GM12878 (cell line): ENCODE data around the gene CCDC110. TPM values are rescaled to one million over a fixed set of nuclear protein-coding genes. Genes with fewer than 3 reads are reported as not detected.

ENCODE experiments used
- ATAC-seq: fragments of 200-7000 bp; cut with Tn5 transposase; 3 replicates; pipeline ENCODE4 v1.9.1; 2020; ENCODE audit warnings: mild to moderate bottlenecking, moderate library complexity
- BruUV-seq: library from RNA; stranded (reverse); fragments of 400-500 nt; replicated peaks from 2 replicates; lab custom pipeline; 2021; lab: Mats Ljungman, UMichigan
- CTCF ChIA-PET: fragments of 300-600 bp; sonication (Branson Sonifier 250); formaldehyde crosslinking; extraction: SDS; loops from one replicate; lab custom pipeline; 2021; ENCODE audit warnings: inconsistent platforms; lab: Yijun Ruan, JAX
- POLR2A ChIA-PET: fragments of 350-600 bp; formaldehyde crosslinking; extraction: SDS; loops from one replicate; lab custom pipeline; 2021; ENCODE audit warnings: inconsistent platforms; lab: Charles Lee
- RAD21 ChIA-PET: fragments of 300-600 bp; sonication (Branson Sonifier 250); formaldehyde crosslinking; loops from one replicate; lab custom pipeline; 2023; ENCODE audit warnings: antibody characterized with exemption; ENCODE audit not compliant: unreplicated experiment; lab: Charles Lee
- SMC1A ChIA-PET: fragments of 300-600 bp; sonication (Branson Sonifier 250); formaldehyde crosslinking; loops from one replicate; lab custom pipeline; 2023; ENCODE audit not compliant: unreplicated experiment, uncharacterized antibody; lab: Charles Lee
- DNase-seq: peaks from one replicate; pipeline ENCODE4 v3.0.0-alpha.2; 2011; ENCODE audit warnings: low read depth, low spot score
- FAIRE-seq: peaks from 3 replicates; lab custom pipeline; 2011; peaks lifted over from hg19 to GRCh38; lab: Jason Lieb, UNC
- H2AFZ ChIP-seq: 2 replicates; pipeline ENCODE4 v1.6.0; 2011; ENCODE audit warnings: low read depth, low read length, control low read depth; ENCODE audit not compliant: control insufficient read depth
- H3K27ac ChIP-seq: 2 replicates; pipeline ENCODE4 v1.5.1; 2011; ENCODE audit warnings: control low read depth; ENCODE audit not compliant: control insufficient read depth, insufficient read depth
- H3K27me3 ChIP-seq, 2 experiments: replicated peaks in 1 of 2; 2 replicates each; pipeline versions ENCODE4 v1.6.0 to v1.6.1; 2011; ENCODE audit warnings: low read length in 1 of 2; ENCODE audit not compliant: control insufficient read depth in 2 of 2, insufficient read depth in 2 of 2
- H3K36me3 ChIP-seq, 2 experiments: 2 replicates each; pipeline ENCODE4 v1.5.1; 2011; ENCODE audit warnings: low read length in 1 of 2; ENCODE audit not compliant: control insufficient read depth in 2 of 2, insufficient read depth in 2 of 2
- H3K4me1 ChIP-seq: 2 replicates; pipeline ENCODE4 v1.6.1; 2011; ENCODE audit warnings: mild to moderate bottlenecking, low read length, moderate library complexity, mixed read lengths; ENCODE audit not compliant: control insufficient read depth, insufficient read depth
- H3K4me2 ChIP-seq: 2 replicates; pipeline ENCODE4 v1.6.0; 2011; ENCODE audit warnings: control low read depth; ENCODE audit not compliant: control insufficient read depth, insufficient read depth
- H3K4me3 ChIP-seq: fragments of 200-600 bp; sonication (generic); 2 replicates; pipeline ENCODE4 v1.5.1; 2016
- H3K79me2 ChIP-seq: 2 replicates; pipeline ENCODE4 v1.6.0; 2011; ENCODE audit warnings: low read length; ENCODE audit not compliant: control insufficient read depth, insufficient read depth
- H3K9ac ChIP-seq: 2 replicates; pipeline ENCODE4 v1.8.0; 2011; ENCODE audit warnings: low read length, control low read depth, mixed read lengths; ENCODE audit not compliant: control insufficient read depth, insufficient read depth
- H3K9me3 ChIP-seq: replicated peaks from 3 replicates; pipeline ENCODE4 v1.5.1; 2011; ENCODE audit warnings: mild to moderate bottlenecking, low read length; ENCODE audit not compliant: control insufficient read depth, insufficient read depth
- H4K20me1 ChIP-seq: 2 replicates; pipeline ENCODE4 v1.6.0; 2011; ENCODE audit not compliant: control insufficient read depth, insufficient read depth
- EED ChIP-seq: sonication (generic); IDR thresholded peaks from 2 replicates; pipeline ENCODE4 v1.6.1; 2016; ENCODE audit warnings: antibody characterized with exemption, low read depth
- ESRRA ChIP-seq: IDR thresholded peaks from 2 replicates; pipeline ENCODE4 v1.6.1; 2012; ENCODE audit warnings: mild to moderate bottlenecking, low read length, improper control_type of control experiment
- MEF2A ChIP-seq: IDR thresholded peaks from 2 replicates; pipeline ENCODE4 v1.6.1; 2011; ENCODE audit warnings: low read depth, mild to moderate bottlenecking, low read length, moderate library complexity; ENCODE audit not compliant: insufficient read depth
- NFXL1 ChIP-seq: fragments of 450-650 bp; IDR thresholded peaks from 2 replicates; pipeline ENCODE4 v1.6.1; 2017; ENCODE audit warnings: antibody characterized with exemption, mild to moderate bottlenecking, borderline replicate concordance
- NR2C2 ChIP-seq: IDR thresholded peaks from 2 replicates; pipeline ENCODE4 v1.6.1; 2011; ENCODE audit warnings: borderline replicate concordance, low read depth; ENCODE audit not compliant: control insufficient read depth, insufficient read length
- SP1 ChIP-seq: IDR thresholded peaks from one replicate; pipeline ENCODE4 v1.6.1; 2011; ENCODE audit warnings: low read depth, low read length
- SRF ChIP-seq, 2 experiments: IDR thresholded peaks; 2 replicates each; pipeline ENCODE4 v1.6.1; 2011; ENCODE audit warnings: low read depth in 2 of 2, low read length in 2 of 2, mild to moderate bottlenecking in 1 of 2, moderate library complexity in 1 of 2
- TCF12 ChIP-seq: IDR thresholded peaks from 2 replicates; pipeline ENCODE4 v1.6.1; 2011; ENCODE audit warnings: low read depth, mild to moderate bottlenecking, low read length
- WGBS: methylation state at CpG from one replicate; pipeline ENCODE4 v1.1.6; 2016; ENCODE audit warnings: low lambda C conversion rate; ENCODE audit not compliant: insufficient replicate concordance, insufficient coverage; ENCODE audit errors: missing lambda C conversion rate; 5-methylcytosine and 5-hydroxymethylcytosine counted together
- in situ Hi-C: fragments of 300-500 bp; cut with MboI; formaldehyde crosslinking; loops from 9 replicates; pipeline ENCODE4 v1.14.3; 2018; ENCODE audit warnings: mixed read lengths
- intact Hi-C: fragments of 100-400 bp; cut with micrococcal nuclease; formaldehyde crosslinking; loops from one replicate; pipeline ENCODE4 v1.14.2; 2022; ENCODE audit not compliant: unreplicated experiment
- polyA plus RNA-seq, 11 experiments: library from polyadenylated mRNA; depleted of rRNA in 4 of 11; unstranded in 6 of 11; stranded (reverse) in 5 of 11; fragments of >200 nt; fragmentation: Nextera tagmentation in 4 of 11; fragmentation: Illumina TruSeq in 1 of 11; extraction: Ambion mirVana in 4 of 11; extraction: Trizol in 1 of 11; gene quantifications; 1 replicate in 1 of 11; 2 replicates in 10 of 11; pipeline versions ENCODE4 v1.2.1 to v1.2.3, GENCODE V29; 2011 to 2016; ENCODE audit warnings: inconsistent platforms in 2 of 11, missing spikeins in 2 of 11, low read depth in 1 of 11
- total RNA-seq, 4 experiments: library from RNA; depleted of rRNA in 3 of 4; stranded (reverse); fragments of >200 nt in 3 of 4; fragmentation: Illumina TruSeq in 1 of 4; extraction: Trizol in 1 of 4; gene quantifications; 2 replicates each; pipeline versions ENCODE4 v1.2.1 to v1.2.3, GENCODE V29; 2013 to 2021
- TF ChIP-seq, protein P1 (sequence below): fragments of 450-650 bp; IDR thresholded peaks from 2 replicates; pipeline ENCODE4 v1.6.1; 2017; ENCODE audit warnings: mild to moderate bottlenecking, moderate library complexity
- TF ChIP-seq, protein P2 (sequence below): fragments of 450-650 bp; IDR thresholded peaks from 2 replicates; pipeline ENCODE4 v1.6.1; 2018; ENCODE audit warnings: mild to moderate bottlenecking, low read depth, moderate library complexity; ENCODE audit not compliant: partially characterized antibody
- TF ChIP-seq, protein P3 (sequence below): IDR thresholded peaks from 2 replicates; pipeline ENCODE4 v1.6.1; 2011; ENCODE audit warnings: borderline replicate concordance, low read depth, mild to moderate bottlenecking, moderate library complexity, low read length; ENCODE audit not compliant: insufficient read depth, poor library complexity, severe bottlenecking

The CCDC110 gene
- total and polyA plus RNA-seq, 10 of the 15 experiments (the other 5 are each of a cell fraction or from before 2014, with no cell fraction given), result 0.85 to 3.1 (median 2.1) TPM; not detected in 1

DNA sequence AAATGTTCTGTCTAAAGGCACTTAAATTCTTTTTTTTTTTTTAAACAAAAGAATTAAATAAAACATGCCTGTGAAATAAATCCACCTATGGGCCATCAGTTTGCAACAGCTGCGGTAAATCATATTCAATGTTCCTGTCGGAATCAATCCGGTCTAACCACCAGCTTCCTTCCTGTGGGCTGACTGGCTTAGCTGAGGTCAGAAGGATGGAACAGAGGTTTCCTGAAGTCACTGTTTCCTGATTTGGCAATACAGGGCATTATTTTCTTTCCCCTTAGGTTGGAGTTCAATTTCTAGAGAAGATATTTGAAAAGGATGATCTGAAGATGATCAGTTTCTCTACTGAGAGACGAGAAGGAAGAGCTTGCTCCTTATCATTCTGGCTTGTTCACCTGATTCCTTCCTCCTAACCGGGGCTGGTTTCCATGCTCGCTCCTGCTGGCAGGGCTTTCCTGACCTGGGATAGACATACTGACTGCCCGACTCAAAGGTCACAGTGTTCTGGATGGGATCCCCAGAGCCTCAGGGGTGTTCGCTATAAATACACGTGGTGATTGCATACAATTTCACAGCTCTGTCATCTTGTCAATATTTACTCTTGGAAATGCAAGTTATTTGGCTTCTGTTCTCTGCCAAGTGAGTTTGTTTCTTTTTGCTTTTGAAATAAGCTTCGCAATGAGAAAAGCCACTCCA, 42.1 kb upstream of the CCDC110 start (continued):
- TF ChIP-seq EED (peak; percentile 34; the same call in 1 of the 2 replicates), TCF12 (0 out of 2 replicates have a peak, but pooled peaks have one; percentile 19), ESRRA (no peak)

DNA sequence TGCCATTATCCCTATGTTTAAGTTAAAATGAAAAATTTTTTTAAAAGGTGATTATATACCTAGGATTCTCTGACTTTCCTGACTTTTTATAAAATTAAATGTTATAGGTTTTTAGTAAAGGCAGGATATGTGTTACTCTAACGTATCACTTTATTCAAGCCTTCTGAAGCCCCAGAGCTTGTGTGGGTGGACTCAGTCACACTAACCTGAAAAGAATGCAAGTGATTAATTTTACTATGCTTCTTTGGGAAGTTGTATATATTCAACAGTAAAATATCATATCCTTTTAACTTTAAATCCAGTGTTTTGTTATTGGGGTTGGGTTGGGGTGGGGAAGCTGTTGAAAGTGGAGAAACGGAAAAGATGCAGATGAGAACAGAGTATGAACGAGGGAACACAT, 41.0 kb upstream of the CCDC110 start:
- Histone ChIP-seq H3K27ac (no peak overlapping the region), H2AFZ (no peak overlapping the region), H3K9me3 (peaks cover 4% of the 10 kb centered on the region; the same call in 2 of the 3 replicates), H4K20me1 (no peaks in the 10 kb centered on the region), H3K27me3 (no peaks in the 10 kb centered on the region; a peak in 1 of 4 replicates), H3K4me1 (peaks cover 5% of the 10 kb centered on the region), H3K4me2 (no peak overlapping the region), H3K36me3 (no peaks in the 10 kb centered on the region), H3K79me2 (no peaks in the 10 kb centered on the region), H3K9ac (no peak overlapping the region), H3K4me3 (no peak overlapping the region)
- BruUV-seq, result no TSS peak
- DNase-seq (no peak), FAIRE-seq (no peak), ATAC-seq (no peak)
- RAD21 ChIA-PET, result no interaction called here
- 59% methylated on average over 3 of the region's 3 CpGs for WGBS
- CTCF ChIA-PET, result interaction anchor here (1.2 kb wide), 2 partner anchors 14 to 86 kb away, joined by 3 read pairs; no protein-coding TSS in a partner anchor
- intact Hi-C loops (no loop called here), in situ Hi-C loops (no loop called here)
- POLR2A ChIA-PET, result no interaction called here
- SMC1A ChIA-PET, result interaction anchor here (0.6 kb wide), 1 partner anchor 86 kb away, joined by 3 read pairs; no protein-coding TSS in a partner anchor
- TF ChIP-seq, protein P1, sequence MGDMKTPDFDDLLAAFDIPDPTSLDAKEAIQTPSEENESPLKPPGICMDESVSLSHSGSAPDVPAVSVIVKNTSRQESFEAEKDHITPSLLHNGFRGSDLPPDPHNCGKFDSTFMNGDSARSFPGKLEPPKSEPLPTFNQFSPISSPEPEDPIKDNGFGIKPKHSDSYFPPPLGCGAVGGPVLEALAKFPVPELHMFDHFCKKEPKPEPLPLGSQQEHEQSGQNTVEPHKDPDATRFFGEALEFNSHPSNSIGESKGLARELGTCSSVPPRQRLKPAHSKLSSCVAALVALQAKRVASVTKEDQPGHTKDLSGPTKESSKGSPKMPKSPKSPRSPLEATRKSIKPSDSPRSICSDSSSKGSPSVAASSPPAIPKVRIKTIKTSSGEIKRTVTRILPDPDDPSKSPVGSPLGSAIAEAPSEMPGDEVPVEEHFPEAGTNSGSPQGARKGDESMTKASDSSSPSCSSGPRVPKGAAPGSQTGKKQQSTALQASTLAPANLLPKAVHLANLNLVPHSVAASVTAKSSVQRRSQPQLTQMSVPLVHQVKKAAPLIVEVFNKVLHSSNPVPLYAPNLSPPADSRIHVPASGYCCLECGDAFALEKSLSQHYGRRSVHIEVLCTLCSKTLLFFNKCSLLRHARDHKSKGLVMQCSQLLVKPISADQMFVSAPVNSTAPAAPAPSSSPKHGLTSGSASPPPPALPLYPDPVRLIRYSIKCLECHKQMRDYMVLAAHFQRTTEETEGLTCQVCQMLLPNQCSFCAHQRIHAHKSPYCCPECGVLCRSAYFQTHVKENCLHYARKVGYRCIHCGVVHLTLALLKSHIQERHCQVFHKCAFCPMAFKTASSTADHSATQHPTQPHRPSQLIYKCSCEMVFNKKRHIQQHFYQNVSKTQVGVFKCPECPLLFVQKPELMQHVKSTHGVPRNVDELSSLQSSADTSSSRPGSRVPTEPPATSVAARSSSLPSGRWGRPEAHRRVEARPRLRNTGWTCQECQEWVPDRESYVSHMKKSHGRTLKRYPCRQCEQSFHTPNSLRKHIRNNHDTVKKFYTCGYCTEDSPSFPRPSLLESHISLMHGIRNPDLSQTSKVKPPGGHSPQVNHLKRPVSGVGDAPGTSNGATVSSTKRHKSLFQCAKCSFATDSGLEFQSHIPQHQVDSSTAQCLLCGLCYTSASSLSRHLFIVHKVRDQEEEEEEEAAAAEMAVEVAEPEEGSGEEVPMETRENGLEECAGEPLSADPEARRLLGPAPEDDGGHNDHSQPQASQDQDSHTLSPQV, result no peak
- TF ChIP-seq SP1 (no peak), SRF (IDR thresholded peaks at IDR 0.05; ENCODE audit: low read depth in 2 of 2, low read length in 2 of 2) (no peak), NR2C2 (no peak), NFXL1 (no peak), MEF2A (no peak)
- TF ChIP-seq, protein P2, sequence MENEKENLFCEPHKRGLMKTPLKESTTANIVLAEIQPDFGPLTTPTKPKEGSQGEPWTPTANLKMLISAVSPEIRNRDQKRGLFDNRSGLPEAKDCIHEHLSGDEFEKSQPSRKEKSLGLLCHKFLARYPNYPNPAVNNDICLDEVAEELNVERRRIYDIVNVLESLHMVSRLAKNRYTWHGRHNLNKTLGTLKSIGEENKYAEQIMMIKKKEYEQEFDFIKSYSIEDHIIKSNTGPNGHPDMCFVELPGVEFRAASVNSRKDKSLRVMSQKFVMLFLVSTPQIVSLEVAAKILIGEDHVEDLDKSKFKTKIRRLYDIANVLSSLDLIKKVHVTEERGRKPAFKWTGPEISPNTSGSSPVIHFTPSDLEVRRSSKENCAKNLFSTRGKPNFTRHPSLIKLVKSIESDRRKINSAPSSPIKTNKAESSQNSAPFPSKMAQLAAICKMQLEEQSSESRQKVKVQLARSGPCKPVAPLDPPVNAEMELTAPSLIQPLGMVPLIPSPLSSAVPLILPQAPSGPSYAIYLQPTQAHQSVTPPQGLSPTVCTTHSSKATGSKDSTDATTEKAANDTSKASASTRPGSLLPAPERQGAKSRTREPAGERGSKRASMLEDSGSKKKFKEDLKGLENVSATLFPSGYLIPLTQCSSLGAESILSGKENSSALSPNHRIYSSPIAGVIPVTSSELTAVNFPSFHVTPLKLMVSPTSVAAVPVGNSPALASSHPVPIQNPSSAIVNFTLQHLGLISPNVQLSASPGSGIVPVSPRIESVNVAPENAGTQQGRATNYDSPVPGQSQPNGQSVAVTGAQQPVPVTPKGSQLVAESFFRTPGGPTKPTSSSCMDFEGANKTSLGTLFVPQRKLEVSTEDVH, result no peak
- TF ChIP-seq, protein P3, sequence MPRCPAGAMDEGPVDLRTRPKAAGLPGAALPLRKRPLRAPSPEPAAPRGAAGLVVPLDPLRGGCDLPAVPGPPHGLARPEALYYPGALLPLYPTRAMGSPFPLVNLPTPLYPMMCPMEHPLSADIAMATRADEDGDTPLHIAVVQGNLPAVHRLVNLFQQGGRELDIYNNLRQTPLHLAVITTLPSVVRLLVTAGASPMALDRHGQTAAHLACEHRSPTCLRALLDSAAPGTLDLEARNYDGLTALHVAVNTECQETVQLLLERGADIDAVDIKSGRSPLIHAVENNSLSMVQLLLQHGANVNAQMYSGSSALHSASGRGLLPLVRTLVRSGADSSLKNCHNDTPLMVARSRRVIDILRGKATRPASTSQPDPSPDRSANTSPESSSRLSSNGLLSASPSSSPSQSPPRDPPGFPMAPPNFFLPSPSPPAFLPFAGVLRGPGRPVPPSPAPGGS, result no peak
